Measurements from ENCODE around the gene HPCAL4. TPM values are rescaled to one million over a fixed set of nuclear protein-coding genes. Genes with fewer than 3 reads are reported as not detected.

Gene HPCAL4
- total RNA-seq, 4 donors from 2014 or later: not detected

DNA sequence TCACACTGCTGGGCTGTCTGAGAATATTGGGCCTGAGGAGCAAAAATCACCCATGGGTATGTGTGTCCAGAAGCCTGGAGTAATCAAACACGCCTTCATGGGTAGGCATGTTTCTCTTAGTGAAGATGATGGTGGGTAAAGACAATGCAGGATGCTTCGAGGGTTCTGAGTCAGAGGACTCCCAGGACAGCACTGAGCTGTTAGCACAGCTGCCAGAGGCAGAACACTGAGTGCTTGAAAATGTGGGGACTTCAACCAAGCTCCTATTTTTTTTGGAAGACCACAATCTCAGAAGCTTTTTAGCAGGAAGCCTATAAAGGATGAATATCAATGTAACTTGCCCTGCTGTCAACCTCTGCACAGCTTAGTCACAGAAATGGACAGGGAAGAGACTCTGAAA, 11.4 kb downstream of the HPCAL4 start:
- Histone ChIP-seq H3K27ac (no peak overlapping the region), H3K9me3 (no peaks in the 10 kb centered on the region), H3K36me3 (no peaks in the 10 kb centered on the region), H3K4me3 (no peak overlapping the region), H3K4me1 (peaks cover 0 to 8% (median 2%) of the 10 kb centered on the region in 4 donors), H3K27me3 (peaks cover 0 to 32% of the 10 kb centered on the region in 2 donors)
- WGBS, 2 donors: 43 to 49% methylated on average over 2 of the region's 2 CpGs
- DNase-seq (ENCODE audit: low spot score in 2 of 2): no peak
- TF ChIP-seq POLR2A (IDR thresholded peaks at IDR 0.05) (no peak), EP300 (IDR thresholded peaks at IDR 0.05) (no peak), CTCF (IDR thresholded peaks at IDR 0.05) (no peak)

DNA sequence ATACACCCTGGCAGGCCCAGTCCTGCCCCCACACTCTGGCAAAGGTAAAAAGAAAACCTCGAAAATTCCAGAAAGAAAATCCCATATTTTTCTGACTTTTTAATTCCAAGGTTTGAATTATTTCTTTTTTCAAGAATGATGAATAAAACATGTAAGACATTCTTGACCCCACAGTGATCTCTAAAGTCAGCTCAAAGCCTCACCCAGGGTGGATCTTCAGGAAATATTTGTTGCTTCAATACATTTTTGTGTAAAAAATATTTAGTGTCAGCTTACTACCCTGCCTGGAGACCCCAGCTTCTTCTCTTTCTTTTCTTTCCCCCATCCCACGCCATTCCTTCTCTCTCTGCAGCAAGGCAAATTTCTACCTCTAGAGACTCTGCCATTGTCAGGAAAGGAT, 12.3 kb downstream of the HPCAL4 start:
- TF ChIP-seq EP300 (IDR thresholded peaks at IDR 0.05): no peak
- Histone ChIP-seq H3K9me3 (no peaks in the 10 kb centered on the region), H3K4me3 (no peak overlapping the region), H3K27ac (no peak overlapping the region), H3K4me1 (peaks cover 0 to 5% (median 2%) of the 10 kb centered on the region in 4 donors), H3K27me3 (peaks cover 0 to 23% of the 10 kb centered on the region in 2 donors), H3K36me3 (no peaks in the 10 kb centered on the region)
- DNase-seq (ENCODE audit: low spot score in 2 of 2): no peak
- WGBS, 2 donors: 61 to 72% methylated on average over 2 of the region's 2 CpGs

GRCh38 chr1:39677645-39678044, 13.6 kb downstream of the HPCAL4 start:
- 85 to 91% methylated on average over 4 of the region's 4 CpGs for WGBS, 2 donors
- H3K4me3 ChIP-seq: no peak overlapping the region
- no peak for DNase-seq (ENCODE audit: low spot score in 2 of 2)
- H3K9me3 ChIP-seq: no peaks in the 10 kb centered on the region
- H3K27me3 ChIP-seq: peaks cover 0 to 15% of the 10 kb centered on the region in 2 donors
- H3K27ac ChIP-seq: no peak overlapping the region
- H3K36me3 ChIP-seq: no peaks in the 10 kb centered on the region
- no peaks in the 10 kb centered on the region for H3K4me1 ChIP-seq
- TF ChIP-seq CTCF (IDR thresholded peaks at IDR 0.05): no peak
- no peak for TF ChIP-seq EP300 (IDR thresholded peaks at IDR 0.05)
- no peak for TF ChIP-seq POLR2A (IDR thresholded peaks at IDR 0.05)

- Histone ChIP-seq H3K9me3 (no peaks in the 10 kb centered on the region), H3K4me1 (peaks cover 0 to 6% (median 2%) of the 10 kb centered on the region in 4 donors), H3K36me3 (no peaks in the 10 kb centered on the region), H3K27ac (no peak overlapping the region), H3K4me3 (no peak overlapping the region), H3K27me3 (peaks cover 0 to 15% of the 10 kb centered on the region in 2 donors)
- WGBS, 2 donors: 76 to 83% methylated on average over 5 to 6 of the region's 6 CpGs
- TF ChIP-seq POLR2A (IDR thresholded peaks at IDR 0.05): no peak
- no peak for TF ChIP-seq EP300 (IDR thresholded peaks at IDR 0.05)
- no peak for TF ChIP-seq CTCF (IDR thresholded peaks at IDR 0.05)
- no peak for DNase-seq (ENCODE audit: low spot score in 2 of 2)
These were observed 14.2 kb downstream of the HPCAL4 start for GRCh38 chr1:39676948-39677548.

GRCh38 chr1:39675220-39675619, 16.0 kb downstream of the HPCAL4 start:
- peaks cover 0 to 20% (median 13%) of the 10 kb centered on the region in 4 donors for H3K4me1 ChIP-seq
- no peaks in the 10 kb centered on the region for H3K9me3 ChIP-seq
- DNase-seq (ENCODE audit: low spot score in 2 of 2): no peak
- WGBS, 2 donors: 73 to 86% methylated on average over 1 of the region's 1 CpG
- H3K4me3 ChIP-seq: no peak overlapping the region
- H3K27me3 ChIP-seq: peaks cover 0 to 29% of the 10 kb centered on the region in 2 donors
- H3K36me3 ChIP-seq: no peaks in the 10 kb centered on the region
- no peak for TF ChIP-seq EP300 (IDR thresholded peaks at IDR 0.05)
- TF ChIP-seq POLR2A (IDR thresholded peaks at IDR 0.05): no peak
- TF ChIP-seq CTCF (IDR thresholded peaks at IDR 0.05): no peak
- H3K27ac ChIP-seq: no peak overlapping the region

Data from tibial nerve (tissue), 4 donors.